ENCODE results near the gene ZNF75A. TPM values are rescaled to one million over a fixed set of nuclear protein-coding genes. Genes with fewer than 3 reads are reported as not detected.
"Not testable (repeated sequence)": the region's sequence is repeated elsewhere in the genome, so short reads cannot be mapped to it uniquely, and the experiment has no call there.

Gene ZNF75A
- 25.4 and 31.8 TPM in 2 replicates for total RNA-seq

- peaks cover 80% of the 10 kb centered on the region for H3K36me3 Mint-ChIP-seq (ENCODE audit: low read depth)
- peak within 1 kb of the TSS; percentile 78 for H3K27ac Mint-ChIP-seq
- H3K9me3 Mint-ChIP-seq = peaks cover 64% of the 10 kb centered on the region
- intact Hi-C loops (cut with micrococcal nuclease) = loop anchor here (1.0 to 2.0 kb wide), 4 partner anchors 23 to 153 kb away; partner anchors contain the start of genes ZNF174, ZNF263 and ZSCAN32
- H3K4me1 Mint-ChIP-seq (ENCODE audit: low read depth) = peaks cover 8% of the 10 kb centered on the region
- peak within 1 kb of the TSS; percentile 77 for H3K4me3 Mint-ChIP-seq (ENCODE audit: low read depth)
- no peaks in the 10 kb centered on the region for H3K27me3 Mint-ChIP-seq (ENCODE audit: low read depth)
- peak; percentile 83 for DNase-seq (ENCODE audit: low spot score)
Observed at GRCh38 chr16:3305109-3306068, at the start of gene ZNF75A, which contains the start of gene TIGD7. ZNF75A (plus strand) TSS chr16:3305497; CDS start chr16:3308429, 2,932 bp downstream. TIGD7 (minus strand) TSS chr16:3305430; CDS start chr16:3300614, 4,816 bp downstream.

DNA sequence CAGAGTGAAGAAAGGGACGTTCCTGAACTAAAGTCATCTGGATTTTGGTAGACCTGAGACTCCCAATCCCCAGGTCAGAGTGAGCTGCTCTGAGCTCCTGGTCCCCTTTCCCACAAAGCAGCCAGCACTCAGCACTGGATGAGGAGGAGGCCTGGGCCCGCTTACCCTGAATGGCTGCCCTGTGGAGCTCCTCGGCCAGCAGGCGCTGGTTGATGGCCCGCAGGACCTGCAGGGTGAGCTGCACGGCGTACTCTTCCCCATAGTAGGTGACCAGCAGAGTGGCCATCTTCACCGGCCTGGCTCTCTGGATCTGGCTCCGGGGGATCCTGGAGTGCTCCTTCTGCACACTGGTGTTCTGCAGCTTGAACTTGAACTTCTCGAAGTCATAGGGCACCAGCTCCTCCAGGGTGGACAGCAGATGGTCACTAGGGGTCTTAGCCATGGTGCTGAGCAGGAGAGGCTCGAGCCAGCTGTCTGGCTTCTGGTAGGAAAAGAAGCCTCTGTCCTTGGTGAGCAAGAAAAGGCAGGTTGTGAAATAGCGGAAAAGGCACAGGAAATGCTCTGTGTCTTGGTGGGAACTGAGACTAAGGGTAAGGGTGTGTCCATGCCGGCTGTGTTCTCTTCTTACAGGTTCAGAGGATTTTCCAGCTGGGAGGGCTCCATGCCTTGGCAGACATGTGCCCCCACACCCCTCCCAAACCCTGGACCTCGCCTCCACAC, 49.0 kb upstream of the ZNF75A start, which contains the start of gene MEFV:
MEFV (minus strand) TSS at position 488 of the 720 bp plus-strand sequence; CDS start at position 442, 46 bp downstream.
- H3K4me3 Mint-ChIP-seq (ENCODE audit: low read depth) = no peak within 1 kb of the TSS
- H3K9me3 Mint-ChIP-seq = no peaks in the 10 kb centered on the region
- no peaks in the 10 kb centered on the region for H3K4me1 Mint-ChIP-seq (ENCODE audit: low read depth)
- H3K36me3 Mint-ChIP-seq (ENCODE audit: low read depth) = no peaks in the 10 kb centered on the region
- H3K27ac Mint-ChIP-seq = no peak within 1 kb of the TSS
- intact Hi-C loops (cut with micrococcal nuclease) = no loop called here
- no peak for DNase-seq (ENCODE audit: low spot score)
- peaks cover 3% of the 10 kb centered on the region for H3K27me3 Mint-ChIP-seq (ENCODE audit: low read depth)

- no peaks in the 10 kb centered on the region for H3K36me3 Mint-ChIP-seq (ENCODE audit: low read depth)
- DNase-seq (ENCODE audit: low spot score) = no peak
- no peak overlapping the region for H3K4me3 Mint-ChIP-seq (ENCODE audit: low read depth)
- H3K27me3 Mint-ChIP-seq (ENCODE audit: low read depth) = peaks cover 3% of the 10 kb centered on the region
- no peaks in the 10 kb centered on the region for H3K4me1 Mint-ChIP-seq (ENCODE audit: low read depth)
- no peaks in the 10 kb centered on the region for H3K9me3 Mint-ChIP-seq
- intact Hi-C loops (cut with micrococcal nuclease) = no loop called here
- H3K27ac Mint-ChIP-seq = no peak overlapping the region
Observed at GRCh38 chr16:3256866-3257465, 48.3 kb upstream of the ZNF75A start.

DNA sequence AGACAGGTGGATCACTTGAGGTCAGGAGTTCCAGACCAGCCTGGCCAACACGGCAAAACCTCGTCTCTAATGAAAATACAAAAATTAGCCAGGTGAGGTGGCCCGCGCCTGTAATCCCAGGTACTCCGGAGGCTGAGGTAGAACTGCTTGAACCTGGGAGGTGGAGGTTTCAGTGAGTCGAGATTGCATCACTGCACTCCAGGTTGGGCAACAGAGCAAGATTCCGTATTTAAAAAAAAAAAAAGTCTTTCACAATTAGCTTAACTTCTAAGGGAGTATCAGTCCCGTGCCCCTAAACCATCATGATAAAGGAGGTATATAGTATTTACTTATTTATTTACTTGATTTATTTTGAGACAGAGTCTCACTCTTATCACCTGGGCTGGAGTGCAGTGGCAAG, 45.5 kb upstream of the ZNF75A start:
- intact Hi-C loops (cut with micrococcal nuclease) = loop anchor here (5.0 kb wide), 2 partner anchors 197 to 242 kb away; partner anchors contain the start of gene CLUAP1
- DNase-seq (ENCODE audit: low spot score) = no peak
- Mint-ChIP-seq H3K4me3 (ENCODE audit: low read depth) (no peak overlapping the region), H3K27ac (no peak overlapping the region), H3K27me3 (ENCODE audit: low read depth) (peaks cover 3% of the 10 kb centered on the region), H3K9me3 (no peaks in the 10 kb centered on the region), H3K4me1 (ENCODE audit: low read depth) (peaks cover 7% of the 10 kb centered on the region), H3K36me3 (ENCODE audit: low read depth) (peaks cover 4% of the 10 kb centered on the region)

DNA sequence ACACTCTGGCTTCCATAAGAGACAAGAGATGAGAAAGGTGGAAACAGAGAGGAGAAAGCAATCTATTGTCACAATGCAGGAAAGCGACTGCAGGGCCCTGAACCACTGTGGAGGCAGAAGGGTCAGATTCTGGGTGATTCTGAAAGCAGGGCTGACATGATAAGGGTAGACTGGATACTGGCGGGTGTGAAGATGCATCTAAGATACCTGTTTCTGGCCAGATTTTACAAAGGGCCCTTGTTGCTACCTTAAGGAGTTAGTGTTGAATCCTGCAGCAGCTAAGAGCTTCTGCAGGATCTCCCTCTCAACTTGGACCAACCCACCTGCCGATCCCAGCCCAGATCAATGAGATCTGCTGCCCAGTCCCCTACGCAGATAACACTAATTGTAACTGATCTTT, 42.8 kb upstream of the ZNF75A start:
- Mint-ChIP-seq H3K9me3 (no peaks in the 10 kb centered on the region), H3K27ac (peak overlapping the region; percentile 80), H3K27me3 (ENCODE audit: low read depth) (peaks cover 3% of the 10 kb centered on the region), H3K4me3 (ENCODE audit: low read depth) (peak overlapping the region; percentile 89), H3K36me3 (ENCODE audit: low read depth) (peaks cover 16% of the 10 kb centered on the region), H3K4me1 (ENCODE audit: low read depth) (peaks cover 8% of the 10 kb centered on the region)
- DNase-seq (ENCODE audit: low spot score) = no peak
- intact Hi-C loops (cut with micrococcal nuclease) = loop anchor here (5.0 kb wide), 2 partner anchors 195 to 240 kb away; partner anchors contain the start of gene CLUAP1

GRCh38 chr16:3264137-3265036, 40.9 kb upstream of the ZNF75A start:
- DNase-seq (ENCODE audit: low spot score) = peak; percentile 97
- Mint-ChIP-seq H3K27ac (peak overlapping the region; percentile 88), H3K27me3 (ENCODE audit: low read depth) (no peaks in the 10 kb centered on the region), H3K4me3 (ENCODE audit: low read depth) (peak overlapping the region; percentile 89), H3K36me3 (ENCODE audit: low read depth) (peaks cover 29% of the 10 kb centered on the region), H3K9me3 (peaks cover 4% of the 10 kb centered on the region), H3K4me1 (ENCODE audit: low read depth) (peaks cover 8% of the 10 kb centered on the region)
- intact Hi-C loops (cut with micrococcal nuclease) = loop anchor here (1.0 to 5.0 kb wide), 6 partner anchors 19 to 238 kb away; partner anchors contain the start of genes CLUAP1, TIGD7, ZNF174 and ZNF200

- Mint-ChIP-seq H3K4me1 (ENCODE audit: low read depth) (peaks cover 8% of the 10 kb centered on the region), H3K36me3 (ENCODE audit: low read depth) (peaks cover 32% of the 10 kb centered on the region), H3K27me3 (ENCODE audit: low read depth) (no peaks in the 10 kb centered on the region), H3K4me3 (ENCODE audit: low read depth) (no peak overlapping the region), H3K27ac (no peak overlapping the region), H3K9me3 (peaks cover 7% of the 10 kb centered on the region)
- intact Hi-C loops (cut with micrococcal nuclease) = no loop called here
- DNase-seq (ENCODE audit: low spot score) = no peak
Observed at GRCh38 chr16:3266873-3267537, 38.3 kb upstream of the ZNF75A start.

DNA sequence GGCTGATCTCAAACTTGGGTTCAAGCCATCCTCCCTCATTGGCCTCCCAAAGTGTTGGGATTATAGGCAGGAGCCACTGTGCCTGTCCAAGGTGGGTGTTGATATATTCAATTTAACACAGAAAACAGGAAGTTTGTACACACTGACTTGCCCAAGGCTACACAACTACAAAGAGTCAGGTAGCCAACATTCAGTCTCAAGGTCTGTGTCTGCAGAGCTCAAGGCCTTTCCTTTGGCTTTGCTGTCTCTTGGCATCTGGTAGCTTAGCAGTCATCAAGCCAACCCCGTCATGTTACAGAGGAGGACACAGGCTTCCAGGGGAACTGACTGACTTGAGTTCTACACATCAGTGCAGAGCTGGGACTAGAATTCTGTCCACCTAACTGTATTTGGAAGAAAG, 37.0 kb upstream of the ZNF75A start:
- H3K27ac Mint-ChIP-seq = no peak overlapping the region
- intact Hi-C loops (cut with micrococcal nuclease) = no loop called here

GRCh38 chr16:3270718-3271117, 34.6 kb upstream of the ZNF75A start:
- H3K4me3 Mint-ChIP-seq (ENCODE audit: low read depth); DNase-seq (ENCODE audit: low spot score); H3K27ac Mint-ChIP-seq; H3K27me3 Mint-ChIP-seq (ENCODE audit: low read depth); H3K4me1 Mint-ChIP-seq (ENCODE audit: low read depth); intact Hi-C loops (cut with micrococcal nuclease): not testable (repeated sequence)
- peaks cover 12% of the 10 kb centered on the region for H3K9me3 Mint-ChIP-seq
- H3K36me3 Mint-ChIP-seq (ENCODE audit: low read depth) = peaks cover 24% of the 10 kb centered on the region

More for the DNA sequence above, 37.0 kb upstream of the ZNF75A start:
- Mint-ChIP-seq H3K4me1 (ENCODE audit: low read depth) (peaks cover 3% of the 10 kb centered on the region), H3K4me3 (ENCODE audit: low read depth) (no peak overlapping the region), H3K36me3 (ENCODE audit: low read depth) (peaks cover 32% of the 10 kb centered on the region), H3K27me3 (ENCODE audit: low read depth) (no peaks in the 10 kb centered on the region), H3K9me3 (peaks cover 7% of the 10 kb centered on the region)
- no peak for DNase-seq (ENCODE audit: low spot score)

DNA sequence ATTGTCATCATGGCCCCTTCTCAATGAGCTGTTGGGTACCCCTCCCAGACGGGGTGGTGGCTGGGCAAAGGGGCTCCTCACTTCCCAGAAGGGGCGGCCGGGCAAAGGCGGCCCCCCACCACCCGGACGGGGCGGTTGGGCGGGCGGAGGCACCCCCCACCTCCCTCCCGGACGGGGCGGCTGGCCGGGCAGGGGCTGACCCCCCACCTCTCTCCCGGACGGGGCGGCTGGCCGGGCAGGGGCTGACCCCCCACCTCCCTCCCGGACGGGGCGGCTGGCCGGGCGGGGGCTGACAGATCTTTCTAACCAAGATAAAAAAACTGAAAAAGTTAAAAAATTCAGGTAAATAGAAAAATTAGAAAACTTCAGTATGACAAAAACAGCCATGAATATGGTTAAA, 34.0 kb upstream of the ZNF75A start:
- H3K27ac Mint-ChIP-seq; H3K4me1 Mint-ChIP-seq (ENCODE audit: low read depth); intact Hi-C loops (cut with micrococcal nuclease); H3K4me3 Mint-ChIP-seq (ENCODE audit: low read depth); DNase-seq (ENCODE audit: low spot score); H3K27me3 Mint-ChIP-seq (ENCODE audit: low read depth): not testable (repeated sequence)
- Mint-ChIP-seq H3K36me3 (ENCODE audit: low read depth) (peaks cover 22% of the 10 kb centered on the region), H3K9me3 (peaks cover 12% of the 10 kb centered on the region)

DNA sequence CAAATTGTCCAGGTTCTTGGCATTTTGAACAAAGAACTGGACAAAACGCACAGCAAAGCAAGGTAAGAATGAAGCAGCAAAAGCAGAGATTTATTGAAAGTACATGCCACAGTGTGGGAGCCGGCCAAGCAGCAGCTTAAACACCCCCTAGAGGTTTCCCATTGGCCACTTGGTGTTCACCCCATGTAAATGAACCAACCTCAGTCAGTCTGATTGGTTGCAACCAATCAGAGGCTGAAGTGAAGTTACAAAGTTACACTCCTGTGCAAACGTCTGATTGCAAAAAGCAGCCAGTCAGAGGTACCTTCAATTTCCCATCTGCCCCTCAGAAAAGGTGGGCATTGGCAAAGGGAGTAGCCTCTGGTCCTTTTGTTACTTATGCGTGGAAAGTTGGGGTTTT, 30.8 kb upstream of the ZNF75A start:
- no peak overlapping the region for H3K4me3 Mint-ChIP-seq (ENCODE audit: low read depth)

More for the DNA sequence above, 30.8 kb upstream of the ZNF75A start:
- H3K4me1 Mint-ChIP-seq (ENCODE audit: low read depth) = no peaks in the 10 kb centered on the region
- intact Hi-C loops (cut with micrococcal nuclease) = no loop called here
- H3K27me3 Mint-ChIP-seq (ENCODE audit: low read depth) = peaks cover 15% of the 10 kb centered on the region
- H3K27ac Mint-ChIP-seq = no peak overlapping the region
- no peak for DNase-seq (ENCODE audit: low spot score)
- H3K9me3 Mint-ChIP-seq = peaks cover 7% of the 10 kb centered on the region
- peaks cover 2% of the 10 kb centered on the region for H3K36me3 Mint-ChIP-seq (ENCODE audit: low read depth)
